Loucy (cell line): ENCODE data around the gene TMCC2.

Source experiments
- H2AFZ ChIP-seq: fragments of 200-600 bp; sonication (generic); 2 replicates; pipeline ENCODE4 v1.6.0; 2016; ENCODE audit warnings: antibody characterized with exemption, mild to moderate bottlenecking, low read length, moderate library complexity
- H3F3A ChIP-seq: fragments of 200-600 bp; 2 replicates; pipeline ENCODE4 v1.6.0; 2016; ENCODE audit warnings: antibody characterized with exemption, low read depth, mild to moderate bottlenecking
- H3K27me3 ChIP-seq: fragments of 200-600 bp; sonication (generic); 2 replicates; pipeline ENCODE4 v1.6.1; 2014; ENCODE audit warnings: low read length, mild to moderate bottlenecking; ENCODE audit not compliant: insufficient read depth, poor library complexity, severe bottlenecking
- H3K36me3 ChIP-seq: fragments of 200-600 bp; sonication (generic); 2 replicates; pipeline ENCODE4 v1.6.1; 2016; ENCODE audit warnings: low read length; ENCODE audit not compliant: insufficient read depth
- H3K4me1 ChIP-seq: fragments of 200-600 bp; sonication (generic); 2 replicates; pipeline ENCODE4 v1.5.1; 2014; ENCODE audit warnings: low read length, mild to moderate bottlenecking; ENCODE audit not compliant: insufficient read depth, poor library complexity, severe bottlenecking
- H3K4me2 ChIP-seq: fragments of 200-600 bp; sonication (generic); 2 replicates; pipeline ENCODE4 v1.6.0; 2014; ENCODE audit warnings: antibody characterized with exemption, low read length, low read depth, mild to moderate bottlenecking; ENCODE audit not compliant: poor library complexity, severe bottlenecking
- H3K4me3 ChIP-seq: fragments of 200-600 bp; sonication (generic); 2 replicates; pipeline ENCODE4 v1.5.1; 2014; ENCODE audit warnings: low read length, mild to moderate bottlenecking, mixed read lengths; ENCODE audit not compliant: poor library complexity, severe bottlenecking
- H3K79me2 ChIP-seq: fragments of 200-600 bp; sonication (generic); 2 replicates; pipeline ENCODE4 v1.6.1; 2014; ENCODE audit warnings: low read length; ENCODE audit not compliant: insufficient read depth
- H3K9ac ChIP-seq: fragments of 200-600 bp; sonication (generic); 2 replicates; pipeline ENCODE4 v1.6.0; 2014; ENCODE audit warnings: mild to moderate bottlenecking, low read depth, low read length, moderate library complexity; ENCODE audit not compliant: poor library complexity, severe bottlenecking
- H3K9me2 ChIP-seq: fragments of 200-600 bp; sonication (generic); replicated peaks from 2 replicates; pipeline ENCODE4 v1.6.1; 2016; ENCODE audit warnings: low read depth, low read length, mixed read lengths
- H3K9me3 ChIP-seq: fragments of 200-600 bp; sonication (generic); 2 replicates; pipeline ENCODE4 v1.6.1; 2014; ENCODE audit warnings: mild to moderate bottlenecking, antibody characterized with exemption, low read length, low read depth; ENCODE audit not compliant: insufficient read depth
- H4K20me1 ChIP-seq: fragments of 200-600 bp; sonication (generic); 2 replicates; pipeline ENCODE4 v1.6.0; 2014; ENCODE audit warnings: antibody characterized with exemption, low read length, mild to moderate bottlenecking; ENCODE audit not compliant: insufficient read depth, poor library complexity, severe bottlenecking
- CTCF ChIP-seq: fragments of 200-600 bp; sonication (generic); conservative IDR thresholded peaks from 2 replicates; pipeline ENCODE4 v1.5.1; 2014; ENCODE audit warnings: mild to moderate bottlenecking, antibody characterized with exemption, low read length
- EZH2phosphoT487 ChIP-seq: fragments of 200-600 bp; IDR thresholded peaks from 2 replicates; pipeline ENCODE4 v1.6.1; 2018; ENCODE audit warnings: antibody characterized with exemption, mild to moderate bottlenecking, moderate library complexity, borderline replicate concordance

TMCC2 gene

GRCh38 chr1:205309741-205310140 is 82.0 kb downstream of the TMCC2 start:
- Histone ChIP-seq H3K4me3 (no peak overlapping the region), H3F3A (no peaks in the 10 kb centered on the region), H3K9me2 (no peaks in the 10 kb centered on the region), H3K4me2 (no peak overlapping the region), H2AFZ (no peak overlapping the region), H3K36me3 (no peaks in the 10 kb centered on the region; the same call in 1 of the 2 replicates), H3K9ac (no peak overlapping the region), H3K27me3 (no peaks in the 10 kb centered on the region), H4K20me1 (no peaks in the 10 kb centered on the region), H3K79me2 (no peaks in the 10 kb centered on the region), H3K9me3 (no peaks in the 10 kb centered on the region), H3K4me1 (peaks cover 15% of the 10 kb centered on the region)
- TF ChIP-seq EZH2phosphoT487 (no peak), CTCF (no peak)

GRCh38 chr1:205310976-205311704 is 83.4 kb downstream of the TMCC2 start:
- H3F3A ChIP-seq = no peaks in the 10 kb centered on the region
- H3K9me2 ChIP-seq = no peaks in the 10 kb centered on the region
- H3K27me3 ChIP-seq = no peaks in the 10 kb centered on the region
- no peak overlapping the region for H3K4me3 ChIP-seq
- TF ChIP-seq CTCF (no peak), EZH2phosphoT487 (no peak)
- no peaks in the 10 kb centered on the region; the same call in 1 of the 2 replicates for H3K36me3 ChIP-seq
- peaks cover 15% of the 10 kb centered on the region for H3K4me1 ChIP-seq
- no peak overlapping the region for H3K4me2 ChIP-seq
- H3K9me3 ChIP-seq = no peaks in the 10 kb centered on the region
- H3K79me2 ChIP-seq = no peaks in the 10 kb centered on the region
- no peak overlapping the region for H3K9ac ChIP-seq
- H4K20me1 ChIP-seq = no peaks in the 10 kb centered on the region
- no peak overlapping the region for H2AFZ ChIP-seq

GRCh38 chr1:205312866-205313562 is 85.3 kb downstream of the TMCC2 start:
- Histone ChIP-seq H3K9me2 (no peaks in the 10 kb centered on the region), H3K9me3 (no peaks in the 10 kb centered on the region), H3K9ac (no peak overlapping the region), H3K4me2 (peak overlapping the region; percentile 43), H3F3A (no peaks in the 10 kb centered on the region), H3K4me1 (peaks cover 15% of the 10 kb centered on the region), H4K20me1 (no peaks in the 10 kb centered on the region), H3K79me2 (no peaks in the 10 kb centered on the region), H3K27me3 (no peaks in the 10 kb centered on the region), H3K4me3 (peak overlapping the region; percentile 6), H3K36me3 (no peaks in the 10 kb centered on the region; the same call in 1 of the 2 replicates), H2AFZ (no peak overlapping the region; the same call in 1 of the 2 replicates)
- no peak for TF ChIP-seq CTCF
- no peak for TF ChIP-seq EZH2phosphoT487
